ENCODE data around the gene SFT2D3.
A peak's percentile ranks its signal among the peaks of the same experiment; 100 is the strongest.

Gene SFT2D3, protein sequence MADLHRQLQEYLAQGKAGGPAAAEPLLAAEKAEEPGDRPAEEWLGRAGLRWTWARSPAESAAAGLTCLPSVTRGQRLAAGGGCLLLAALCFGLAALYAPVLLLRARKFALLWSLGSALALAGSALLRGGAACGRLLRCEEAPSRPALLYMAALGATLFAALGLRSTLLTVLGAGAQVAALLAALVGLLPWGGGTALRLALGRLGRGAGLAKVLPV

GRCh38 chr2:127701193-127701650 lies at the start of gene SFT2D3:
Gene SFT2D3 (plus strand): TSS chr2:127701497. CDS start chr2:127701529, 32 bp downstream.
- Histone ChIP-seq H3K4me1 (ENCODE audit: insufficient read depth, low read length) (peaks cover 39% of the 10 kb centered on the region), H3K27ac (ENCODE audit: low read length) (peak within 1 kb of the TSS; percentile 99), H2AFZ (ENCODE audit: low read depth, low read length) (peak within 1 kb of the TSS; percentile 99), H3K27me3 (ENCODE audit: insufficient read depth, low read length, poor library complexity) (no peaks in the 10 kb centered on the region), H3K9me3 (ENCODE audit: insufficient read depth, low read length, severe bottlenecking) (no peaks in the 10 kb centered on the region), H3K4me2 (ENCODE audit: insufficient read depth, low read length) (peak within 1 kb of the TSS; percentile 92), H3K4me3 (ENCODE audit: low read depth in 1 of 2, low read length in 2 of 2) (peak within 1 kb of the TSS; percentile 65 to 91), H3K36me3 (ENCODE audit: insufficient read depth, low read length) (peaks cover 23% of the 10 kb centered on the region), H3K9ac (ENCODE audit: low read depth, low read length) (peak within 1 kb of the TSS; percentile 94), H4K20me1 (ENCODE audit: insufficient read depth, low read length) (peaks cover 5% of the 10 kb centered on the region; the same call in 1 of the 2 replicates), H3K79me2 (ENCODE audit: insufficient read depth, low read length) (peaks cover 46% of the 10 kb centered on the region)
- peak; percentile 83 for ATAC-seq (ENCODE audit: insufficient read depth, low read depth)
- DNase-seq = peak; percentile 93
- no peak for TF ChIP-seq EZH2 (IDR thresholded peaks at IDR 0.05; ENCODE audit: borderline replicate concordance, low read depth, low read length, severe bottlenecking)
- TF ChIP-seq, protein P1, sequence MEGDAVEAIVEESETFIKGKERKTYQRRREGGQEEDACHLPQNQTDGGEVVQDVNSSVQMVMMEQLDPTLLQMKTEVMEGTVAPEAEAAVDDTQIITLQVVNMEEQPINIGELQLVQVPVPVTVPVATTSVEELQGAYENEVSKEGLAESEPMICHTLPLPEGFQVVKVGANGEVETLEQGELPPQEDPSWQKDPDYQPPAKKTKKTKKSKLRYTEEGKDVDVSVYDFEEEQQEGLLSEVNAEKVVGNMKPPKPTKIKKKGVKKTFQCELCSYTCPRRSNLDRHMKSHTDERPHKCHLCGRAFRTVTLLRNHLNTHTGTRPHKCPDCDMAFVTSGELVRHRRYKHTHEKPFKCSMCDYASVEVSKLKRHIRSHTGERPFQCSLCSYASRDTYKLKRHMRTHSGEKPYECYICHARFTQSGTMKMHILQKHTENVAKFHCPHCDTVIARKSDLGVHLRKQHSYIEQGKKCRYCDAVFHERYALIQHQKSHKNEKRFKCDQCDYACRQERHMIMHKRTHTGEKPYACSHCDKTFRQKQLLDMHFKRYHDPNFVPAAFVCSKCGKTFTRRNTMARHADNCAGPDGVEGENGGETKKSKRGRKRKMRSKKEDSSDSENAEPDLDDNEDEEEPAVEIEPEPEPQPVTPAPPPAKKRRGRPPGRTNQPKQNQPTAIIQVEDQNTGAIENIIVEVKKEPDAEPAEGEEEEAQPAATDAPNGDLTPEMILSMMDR (IDR thresholded peaks at IDR 0.05; ENCODE audit: borderline replicate concordance, extremely low read depth, low read length, poor library complexity, severe bottlenecking) = no peak

GRCh38 chr2:127651971-127652550 lies 49.2 kb upstream of the SFT2D3 start:
- ATAC-seq (ENCODE audit: insufficient read depth, low read depth) = no peak
- no peaks in the 10 kb centered on the region for H3K9me3 ChIP-seq (ENCODE audit: insufficient read depth, low read length, severe bottlenecking)
- no peak overlapping the region for H3K4me2 ChIP-seq (ENCODE audit: insufficient read depth, low read length)
- peak overlapping the region; percentile 60 for H3K27ac ChIP-seq (ENCODE audit: low read length)
- H4K20me1 ChIP-seq (ENCODE audit: insufficient read depth, low read length) = no peaks in the 10 kb centered on the region
- H3K27me3 ChIP-seq (ENCODE audit: insufficient read depth, low read length, poor library complexity) = no peaks in the 10 kb centered on the region
- H3K4me3 ChIP-seq (ENCODE audit: low read depth in 1 of 2, low read length in 2 of 2) = no peak overlapping the region
- no peaks in the 10 kb centered on the region for H3K36me3 ChIP-seq (ENCODE audit: insufficient read depth, low read length)
- H2AFZ ChIP-seq (ENCODE audit: low read depth, low read length) = no peak overlapping the region
- no peaks in the 10 kb centered on the region for H3K79me2 ChIP-seq (ENCODE audit: insufficient read depth, low read length)
- no peak overlapping the region for H3K9ac ChIP-seq (ENCODE audit: low read depth, low read length)
- no peak for DNase-seq
- H3K4me1 ChIP-seq (ENCODE audit: insufficient read depth, low read length) = peaks cover 49% of the 10 kb centered on the region
- TF ChIP-seq, protein P1 (IDR thresholded peaks at IDR 0.05; ENCODE audit: borderline replicate concordance, extremely low read depth, low read length, poor library complexity, severe bottlenecking) = no peak
- TF ChIP-seq EZH2 (IDR thresholded peaks at IDR 0.05; ENCODE audit: borderline replicate concordance, low read depth, low read length, severe bottlenecking) = no peak

DNA sequence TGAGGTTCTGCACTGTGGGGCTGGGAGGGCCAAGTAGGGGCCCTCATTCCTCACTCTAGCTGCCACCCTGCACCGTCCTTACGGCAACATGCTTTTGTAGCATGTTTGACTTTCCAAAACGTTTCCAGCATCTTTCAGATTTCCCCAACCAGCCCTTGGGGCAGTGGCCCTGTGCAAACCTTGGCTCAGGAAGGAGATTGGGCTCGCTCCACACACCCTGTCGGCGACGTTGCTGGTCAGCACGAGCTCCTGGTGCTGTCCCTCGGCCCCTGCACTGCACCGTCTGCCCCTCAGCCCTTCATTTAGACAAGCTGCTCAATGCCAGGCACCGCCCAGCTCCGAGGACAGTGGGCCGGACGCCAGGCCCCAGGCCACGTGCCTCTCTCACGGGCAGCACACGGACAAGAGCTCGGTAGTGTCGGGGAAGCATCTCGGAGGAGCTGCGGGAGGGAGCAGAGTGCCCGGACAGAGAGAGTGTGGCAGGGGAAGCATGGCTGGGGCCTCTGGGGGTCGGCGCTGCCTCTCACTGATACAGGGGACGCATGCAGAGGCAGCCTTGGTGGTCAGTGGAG lies 48.4 kb upstream of the SFT2D3 start:
- no peak overlapping the region for H3K4me2 ChIP-seq (ENCODE audit: insufficient read depth, low read length)
- DNase-seq (no peak), ATAC-seq (ENCODE audit: insufficient read depth, low read depth) (no peak)
- peak overlapping the region; percentile 60 for H3K27ac ChIP-seq (ENCODE audit: low read length)
- TF ChIP-seq, protein P1 (IDR thresholded peaks at IDR 0.05; ENCODE audit: borderline replicate concordance, extremely low read depth, low read length, poor library complexity, severe bottlenecking) = no peak
- TF ChIP-seq EZH2 (IDR thresholded peaks at IDR 0.05; ENCODE audit: borderline replicate concordance, low read depth, low read length, severe bottlenecking) = no peak
- no peaks in the 10 kb centered on the region for H3K79me2 ChIP-seq (ENCODE audit: insufficient read depth, low read length)
- H3K9ac ChIP-seq (ENCODE audit: low read depth, low read length) = no peak overlapping the region
- H3K27me3 ChIP-seq (ENCODE audit: insufficient read depth, low read length, poor library complexity) = no peaks in the 10 kb centered on the region
- H3K36me3 ChIP-seq (ENCODE audit: insufficient read depth, low read length) = no peaks in the 10 kb centered on the region
- H3K4me1 ChIP-seq (ENCODE audit: insufficient read depth, low read length) = peaks cover 41% of the 10 kb centered on the region
- no peak overlapping the region for H3K4me3 ChIP-seq (ENCODE audit: low read depth in 1 of 2, low read length in 2 of 2)
- no peaks in the 10 kb centered on the region for H3K9me3 ChIP-seq (ENCODE audit: insufficient read depth, low read length, severe bottlenecking)
- no peaks in the 10 kb centered on the region for H4K20me1 ChIP-seq (ENCODE audit: insufficient read depth, low read length)
- no peak overlapping the region for H2AFZ ChIP-seq (ENCODE audit: low read depth, low read length)

Data from DND-41 (cell line).